HepG2 (cell line): ENCODE measurements around the gene SCFD2. TPM values are rescaled to one million over a fixed set of nuclear protein-coding genes. Genes with fewer than 3 reads are reported as not detected.
"Not testable (repeated sequence)": the region's sequence is repeated elsewhere in the genome, so short reads cannot be mapped to it uniquely, and the experiment has no call there.

Experiments used
- ATAC-seq: fragments of 200-7000 bp; cut with Tn5 transposase; 3 replicates; pipeline ENCODE4 v1.9.1; 2020; ENCODE audit warnings: mild to moderate bottlenecking, moderate library complexity
- BruUV-seq: library from RNA; stranded (reverse); fragments of 400-500 nt; replicated peaks from 2 replicates; lab custom pipeline; 2021; lab: Mats Ljungman, UMichigan
- CTCF ChIA-PET: fragments of 300-600 bp; formaldehyde crosslinking; extraction: SDS; loops from one replicate; lab custom pipeline; 2021; ENCODE audit warnings: low total read pairs, inconsistent platforms, low intra/inter-chr PET ratio; lab: Yijun Ruan, JAX
- POLR2A ChIA-PET: fragments of 350-600 bp; sonication (Branson Sonifier 250); formaldehyde crosslinking; loops from one replicate; lab custom pipeline; 2020; ENCODE audit warnings: antibody characterized with exemption, inconsistent platforms; lab: Yijun Ruan, JAX
- DNase-seq: peaks from one replicate; pipeline ENCODE4 v3.0.0-alpha.2; 2015; ENCODE audit warnings: low spot score
- FAIRE-seq: peaks from 3 replicates; lab custom pipeline; 2011; peaks lifted over from hg19 to GRCh38; lab: Jason Lieb, UNC
- H2AFZ ChIP-seq: one replicate; pipeline ENCODE4 v1.6.1; 2011; ENCODE audit warnings: low read length, inconsistent platforms
- H3K27ac ChIP-seq: fragments of 300-600 bp; 3 replicates; pipeline ENCODE4 v1.8.0; 2011; ENCODE audit warnings: mixed run types, mild to moderate bottlenecking, mixed read lengths, low read length, inconsistent platforms; ENCODE audit not compliant: insufficient read depth; ENCODE audit errors: extremely low read length
- H3K27me3 ChIP-seq, 2 experiments: fragments of 200-600 bp in 1 of 2; 2 replicates in 1 of 2; 3 replicates in 1 of 2; pipeline versions ENCODE4 v1.6.0 to v1.8.0; 2011; ENCODE audit warnings: low read length in 2 of 2, mild to moderate bottlenecking in 2 of 2, moderate library complexity in 2 of 2, inconsistent platforms in 1 of 2; ENCODE audit not compliant: insufficient read depth in 2 of 2, control insufficient read depth in 1 of 2
- H3K36me3 ChIP-seq, 2 experiments: fragments of 200-600 bp in 1 of 2; replicated peaks in 1 of 2; 2 replicates in 1 of 2; 3 replicates in 1 of 2; pipeline versions ENCODE4 v1.5.1 to v1.8.0; 2011; ENCODE audit warnings: low read length in 2 of 2, inconsistent platforms in 1 of 2; ENCODE audit not compliant: insufficient read depth in 2 of 2, control insufficient read depth in 1 of 2
- H3K4me1 ChIP-seq: 2 replicates; pipeline ENCODE4 v1.5.1; 2012; ENCODE audit warnings: low read length, inconsistent platforms; ENCODE audit not compliant: insufficient read depth
- H3K4me2 ChIP-seq: 2 replicates; pipeline ENCODE4 v1.6.0; 2011; ENCODE audit warnings: low read depth, low read length, inconsistent platforms
- H3K4me3 ChIP-seq, 3 experiments: fragments of 200-600 bp in 1 of 3; sonication (generic), shearing (Covaris generic) in 1 of 3; replicated peaks in 1 of 3; 2 replicates each; pipeline ENCODE4 v1.5.1; 2011 to 2016; ENCODE audit warnings: low read length in 3 of 3, inconsistent platforms in 2 of 3, low read depth in 2 of 3, mild to moderate bottlenecking in 2 of 3, control low read depth in 1 of 3, mixed read lengths in 1 of 3; ENCODE audit not compliant: insufficient read depth in 1 of 3
- H3K79me2 ChIP-seq: one replicate; pipeline ENCODE4 v1.6.1; 2011; ENCODE audit warnings: low read length, inconsistent platforms; ENCODE audit not compliant: insufficient read depth
- H3K9ac ChIP-seq: 2 replicates; pipeline ENCODE4 v1.6.0; 2011; ENCODE audit warnings: mild to moderate bottlenecking, low read depth, low read length, inconsistent platforms; ENCODE audit not compliant: insufficient read depth
- H3K9me3 ChIP-seq: 2 replicates; pipeline ENCODE4 v1.5.1; 2012; ENCODE audit warnings: mild to moderate bottlenecking, low read length
- H4K20me1 ChIP-seq: 2 replicates; pipeline ENCODE4 v1.6.0; 2011; ENCODE audit warnings: inconsistent platforms, mild to moderate bottlenecking, low read length, moderate library complexity; ENCODE audit not compliant: insufficient read depth
- BCLAF1 ChIP-seq: fragments of 450-650 bp; IDR thresholded peaks from 2 replicates; pipeline ENCODE4 v1.6.1; 2017; ENCODE audit warnings: mild to moderate bottlenecking
- CAMTA2 ChIP-seq: sonication (generic); formaldehyde crosslinking; IDR thresholded peaks from 2 replicates; pipeline ENCODE4 v1.4.0; 2020; ENCODE audit warnings: mild to moderate bottlenecking, missing genetic modification reagents, borderline replicate concordance
- GRHL1 ChIP-seq: sonication (generic); formaldehyde crosslinking; conservative IDR thresholded peaks from 2 replicates; pipeline ENCODE4 v1.8.0; 2022; ENCODE audit warnings: missing genetic modification reagents
- MBNL3 ChIP-seq: fragments of 250-450 bp; sonication (Bioruptor Pico); conservative IDR thresholded peaks from 2 replicates; pipeline ENCODE4 v1.8.0; 2022; ENCODE audit warnings: mild to moderate bottlenecking, inconsistent platforms
- MED13 ChIP-seq: sonication (generic); formaldehyde crosslinking; IDR thresholded peaks from 2 replicates; pipeline ENCODE4 v1.5.0; 2020; ENCODE audit warnings: missing genetic modification reagents
- PLSCR1 ChIP-seq: sonication (generic); formaldehyde crosslinking; IDR thresholded peaks from 2 replicates; pipeline ENCODE4 v1.5.0; 2020; ENCODE audit warnings: missing genetic modification reagents, mild to moderate bottlenecking, borderline replicate concordance
- PTBP1 ChIP-seq: fragments of 200-400 bp; formaldehyde crosslinking; IDR thresholded peaks from 2 replicates; pipeline ENCODE4 v1.6.1; 2018; ENCODE audit warnings: low read length, low read depth; ENCODE audit not compliant: poor library complexity, severe bottlenecking
- ZMAT3 ChIP-seq: sonication (generic); formaldehyde crosslinking; conservative IDR thresholded peaks from 2 replicates; pipeline ENCODE4 v1.7.0; 2021; ENCODE audit warnings: missing genetic modification reagents
- ZNF780A ChIP-seq: sonication (generic); formaldehyde crosslinking; IDR thresholded peaks from 2 replicates; pipeline ENCODE4 v1.8.0; 2022; ENCODE audit warnings: mild to moderate bottlenecking, missing genetic modification reagents, moderate library complexity
- WGBS: methylation state at CpG from one replicate; pipeline ENCODE4 v1.1.6; 2017; ENCODE audit warnings: low lambda C conversion rate; 5-methylcytosine and 5-hydroxymethylcytosine counted together
- in situ Hi-C: cut with HindIII; loops from 2 replicates; pipeline ENCODE4 v1.10.0; 2017; ENCODE audit warnings: low pct_unique_long_range_greater_than_20kb; ENCODE audit not compliant: extremely low pct_ligation_motif_present
- intact Hi-C: fragments of 100-400 bp; cut with micrococcal nuclease; formaldehyde crosslinking; loops from one replicate; pipeline ENCODE4 v1.10.0; 2022; ENCODE audit not compliant: unreplicated experiment
- polyA plus RNA-seq, 8 experiments: library from polyadenylated mRNA; depleted of rRNA in 3 of 8; stranded (reverse) in 7 of 8; unstranded in 1 of 8; fragments of >200 nt; fragmentation: Illumina TruSeq in 4 of 8; extraction: Trizol in 4 of 8; gene quantifications; 2 replicates each; pipeline versions ENCODE4 v1.2.1 to v1.2.3, GENCODE V29; 2011 to 2016; ENCODE audit warnings: low read depth in 4 of 8, missing spikeins in 1 of 8, mixed read lengths in 1 of 8; ENCODE audit not compliant: insufficient read depth in 1 of 8
- total RNA-seq, 5 experiments: library from RNA; depleted of rRNA; stranded (reverse); fragments of >200 nt; fragmentation: Illumina TruSeq; extraction: Trizol; gene quantifications; 2 replicates each; pipeline ENCODE4 v1.2.3, GENCODE V29; 2016; ENCODE audit warnings: low read depth in 1 of 5

The SCFD2 gene
- total and polyA plus RNA-seq, 2 of the 13 experiments (the other 11 are each of a cell fraction or from before 2014, with no cell fraction given) = 4.6 to 15.6 TPM

GRCh38 chr4:53039741-53040458, 326.0 kb downstream of the SCFD2 start (continued):
- TF ChIP-seq MBNL3 (CRISPR knock-in tag) (no peak), CAMTA2 (CRISPR knock-in tag) (no peak), BCLAF1 (no peak), ZNF780A (no peak), GRHL1 (no peak), ZMAT3 (CRISPR knock-in tag) (no peak)

GRCh38 chr4:53037892-53038291, 328.0 kb downstream of the SCFD2 start:
- DNase-seq (no peak), FAIRE-seq (no peak), ATAC-seq (no peak)
- H3K4me3 ChIP-seq = no peak overlapping the region
- H3K9me3 ChIP-seq = no peaks in the 10 kb centered on the region
- intact Hi-C loops (no loop called here), in situ Hi-C loops (no loop called here)
- H2AFZ ChIP-seq = no peak overlapping the region
- TF ChIP-seq MED13 (CRISPR knock-in tag) (no peak), PLSCR1 (CRISPR knock-in tag) (no peak), PTBP1 (no peak)
- H3K79me2 ChIP-seq = no peaks in the 10 kb centered on the region
- ChIA-PET POLR2A (no interaction called here), CTCF (no interaction called here)
- WGBS = 50% methylated on average over 1 of the region's 1 CpG
- no peak overlapping the region for H3K27ac ChIP-seq
- H3K36me3 ChIP-seq = no peaks in the 10 kb centered on the region
- H3K27me3 ChIP-seq = no peaks in the 10 kb centered on the region
- H4K20me1 ChIP-seq = no peaks in the 10 kb centered on the region
- H3K4me1 ChIP-seq = no peaks in the 10 kb centered on the region
- no peak overlapping the region for H3K9ac ChIP-seq
- no TSS peak for BruUV-seq
- H3K4me2 ChIP-seq = no peak overlapping the region

GRCh38 chr4:53032908-53033307, 333.0 kb downstream of the SCFD2 start:
- H3K27ac ChIP-seq, H3K36me3 ChIP-seq, H3K27me3 ChIP-seq, POLR2A ChIA-PET, H3K9me3 ChIP-seq, H3K4me2 ChIP-seq, H3K9ac ChIP-seq, intact Hi-C loops, DNase-seq, CTCF ChIA-PET, H3K4me1 ChIP-seq, BruUV-seq, H4K20me1 ChIP-seq, ATAC-seq, H2AFZ ChIP-seq, H3K4me3 ChIP-seq, H3K79me2 ChIP-seq, FAIRE-seq, in situ Hi-C loops: not testable (repeated sequence)
- WGBS = 94% methylated on average over 1 of the region's 1 CpG
